Uterine smooth muscle cell (primary cell): ENCODE measurements around the gene OR4N5. TPM values are rescaled to one million over a fixed set of nuclear protein-coding genes. Genes with fewer than 3 reads are reported as not detected.

Source experiments
- total RNA-seq: library from RNA; depleted of rRNA; stranded (reverse); fragments of >200 nt; gene quantifications from 2 replicates; pipeline ENCODE4 v1.2.3, GENCODE V29; 2014

OR4N5 gene
- total RNA-seq, result not detected in 2 replicates

DNA sequence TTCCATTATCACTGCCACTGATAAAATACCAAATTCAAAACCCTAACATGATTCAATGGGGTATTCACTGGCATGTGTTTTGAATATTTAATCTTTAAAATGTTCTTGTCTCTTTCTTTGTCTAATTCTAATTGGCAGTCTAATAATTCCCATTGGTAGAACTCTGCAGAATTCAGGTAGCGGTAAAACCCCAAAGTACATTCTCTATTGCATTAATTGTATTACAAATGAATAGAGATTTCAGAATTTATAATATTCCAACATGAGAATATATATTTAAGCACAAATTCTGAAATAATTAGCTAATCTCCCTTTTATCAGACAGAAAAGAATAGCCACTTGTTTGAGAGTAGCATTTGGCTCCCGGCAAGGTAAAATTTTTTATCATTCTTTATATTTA is at the start of gene OR4N5:
Gene OR4N5, plus strand, starts transcription at position 301 of the 400 bp plus-strand sequence. CDS start 4,916 bp downstream, outside the sequence.

GRCh38 chr14:20110438-20110837 is 28.2 kb upstream of the OR4N5 start, which contains the start of gene OR4K17:
Gene OR4K17, plus strand, starts transcription at chr14:20110739. Its CDS starts 6,761 bp downstream, at chr14:20117500.

DNA sequence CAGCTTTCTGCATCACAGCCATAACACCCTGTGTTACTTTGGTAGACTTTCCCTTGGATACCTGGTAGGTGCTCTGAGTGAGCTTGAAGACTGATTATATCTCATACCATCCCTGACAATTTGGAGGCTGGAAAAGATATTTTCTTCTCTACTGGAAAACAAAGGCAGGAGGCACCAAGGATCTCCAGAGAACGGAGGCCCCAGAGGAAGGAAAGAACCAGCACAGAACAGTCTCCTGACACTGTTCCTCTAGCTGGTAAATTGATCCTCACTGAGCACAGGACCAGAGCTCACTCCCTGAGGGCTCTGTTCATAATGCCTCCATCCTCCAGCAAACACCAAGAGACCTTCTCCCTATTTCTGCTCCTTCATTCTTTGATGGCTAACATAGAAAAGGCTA is 52.0 kb downstream of the OR4N5 start, which contains the start of gene OR11G2:
Gene OR11G2, plus strand, starts transcription at position 301 of the 400 bp plus-strand sequence. CDS start 6,542 bp downstream, outside the sequence.

Other genes with a start within 250 kb of the OR4N5 start
- gene OR4K5, start 218.2 kb upstream of the OR4N5 start, total RNA-seq, result not detected in 2 replicates
- gene OR4K1, start 207.9 kb upstream of the OR4N5 start, total RNA-seq, result 0.12 TPM in 1 of 2 replicates, not detected in the other
- not detected in 2 replicates for gene OR4K15, start 163.2 kb upstream of the OR4N5 start, total RNA-seq
- not detected in 2 replicates for gene OR4Q2, start 136.7 kb upstream of the OR4N5 start, total RNA-seq
- gene OR4K14, start 119.5 kb upstream of the OR4N5 start, total RNA-seq, result not detected in 2 replicates
- gene OR4K13, start 102.8 kb upstream of the OR4N5 start, total RNA-seq, result not detected in 2 replicates
- gene OR4L1, start 78.8 kb upstream of the OR4N5 start, total RNA-seq, result not detected in 2 replicates
- not detected in 2 replicates for gene OR4K17, start 28.1 kb upstream of the OR4N5 start, total RNA-seq
- gene OR11G2, start 52.1 kb downstream of the OR4N5 start, total RNA-seq, result not detected in 2 replicates
- gene OR11H6, start 84.9 kb downstream of the OR4N5 start, total RNA-seq, result not detected in 2 replicates
- gene OR11H7, start 90.2 kb downstream of the OR4N5 start, total RNA-seq, result not detected in 2 replicates
- not detected in 2 replicates for gene OR11H4, start 100.5 kb downstream of the OR4N5 start, total RNA-seq
- gene TTC5, start 167.1 kb downstream of the OR4N5 start, total RNA-seq, result 25.2 and 26.2 TPM in 2 replicates
- gene CCNB1IP1, start 194.5 kb downstream of the OR4N5 start, total RNA-seq, result 51.2 and 60.2 TPM in 2 replicates
- gene PARP2, start 204.8 kb downstream of the OR4N5 start, total RNA-seq, result 11.5 and 22.1 TPM in 2 replicates